ENCODE data around the gene ARL6IP5. TPM values are rescaled to one million over a fixed set of nuclear protein-coding genes. Genes with fewer than 3 reads are reported as not detected.

Gene ARL6IP5
- total RNA-seq, 2 experiments from 2014 or later, result 132 to 203 TPM

- ATAC-seq (peak; percentile 5), DNase-seq (no peak)
- Mint-ChIP-seq H3K4me1 (peaks cover 80% of the 10 kb centered on the region), H3K9me3 (ENCODE audit: low read depth) (no peaks in the 10 kb centered on the region), H3K27me3 (no peaks in the 10 kb centered on the region), H3K36me3 (peaks cover 76% of the 10 kb centered on the region), H3K4me3 (peak overlapping the region; percentile 68), H3K27ac (peak overlapping the region; percentile 93)
- CTCF ChIA-PET, result interaction anchor here (1.2 to 2.8 kb wide), 5 partner anchors 10 to 70 kb away, joined by 3 to 10 read pairs (median 6); partner anchors contain the start of gene TMF1
Observed at GRCh38 chr3:69091389-69092029, 6.8 kb downstream of the ARL6IP5 start.

- Mint-ChIP-seq H3K27me3 (no peaks in the 10 kb centered on the region), H3K9me3 (ENCODE audit: low read depth) (no peaks in the 10 kb centered on the region), H3K27ac (peak overlapping the region; percentile 93), H3K4me3 (peak overlapping the region; percentile 68), H3K36me3 (peaks cover 75% of the 10 kb centered on the region), H3K4me1 (peaks cover 84% of the 10 kb centered on the region)
- DNase-seq (peak; percentile 68), ATAC-seq (peak; percentile 74)
- CTCF ChIA-PET, result interaction anchor here (1.2 to 2.8 kb wide), 5 partner anchors 10 to 70 kb away, joined by 3 to 10 read pairs (median 6); partner anchors contain the start of gene TMF1
Observed at GRCh38 chr3:69092030-69092516, 7.3 kb downstream of the ARL6IP5 start.

- Mint-ChIP-seq H3K4me3 (peak overlapping the region; percentile 68), H3K27me3 (no peaks in the 10 kb centered on the region), H3K27ac (peak overlapping the region; percentile 93), H3K9me3 (ENCODE audit: low read depth) (no peaks in the 10 kb centered on the region), H3K36me3 (peaks cover 66% of the 10 kb centered on the region), H3K4me1 (peaks cover 80% of the 10 kb centered on the region)
- ATAC-seq (peak; percentile 9), DNase-seq (no peak)
- CTCF ChIA-PET, result interaction anchor here (0.7 to 2.9 kb wide), 6 partner anchors 12 to 50 kb away, joined by 3 to 12 read pairs (median 4); partner anchors contain the start of gene TMF1
Observed at GRCh38 chr3:69094467-69095205, 9.9 kb downstream of the ARL6IP5 start.

- H3K36me3 Mint-ChIP-seq, result peaks cover 62% of the 10 kb centered on the region
- CTCF ChIA-PET, result interaction anchor here (1.0 to 2.9 kb wide), 3 partner anchors 10 to 25 kb away, joined by 3 to 12 read pairs (median 5); no protein-coding TSS in a partner anchor
Observed at GRCh38 chr3:69095636-69096035, 10.9 kb downstream of the ARL6IP5 start.

GRCh38 chr3:69096299-69096698 is 11.6 kb downstream of the ARL6IP5 start:
- Mint-ChIP-seq H3K4me3 (no peak overlapping the region), H3K27ac (peak overlapping the region; percentile 74), H3K4me1 (peaks cover 76% of the 10 kb centered on the region), H3K36me3 (peaks cover 65% of the 10 kb centered on the region), H3K27me3 (no peaks in the 10 kb centered on the region), H3K9me3 (ENCODE audit: low read depth) (no peaks in the 10 kb centered on the region)
- DNase-seq, result no peak
- no peak for ATAC-seq
- CTCF ChIA-PET, result interaction anchor here (1.0 to 1.1 kb wide), 2 partner anchors 10 to 17 kb away, joined by 3 to 5 read pairs; no protein-coding TSS in a partner anchor

More at GRCh38 chr3:69095636-69096035, 10.9 kb downstream of the ARL6IP5 start:
- Mint-ChIP-seq H3K9me3 (ENCODE audit: low read depth) (no peaks in the 10 kb centered on the region), H3K27me3 (no peaks in the 10 kb centered on the region), H3K4me3 (peak overlapping the region; percentile 68), H3K4me1 (peaks cover 77% of the 10 kb centered on the region), H3K27ac (peak overlapping the region; percentile 74)
- DNase-seq, result peak; percentile 50
- ATAC-seq, result peak; percentile 23

- CTCF ChIA-PET, result no interaction called here
- no peak overlapping the region for H3K4me3 Mint-ChIP-seq
Observed at GRCh38 chr3:69097407-69098086, 12.8 kb downstream of the ARL6IP5 start.

GRCh38 chr3:69099576-69099975 is 14.8 kb downstream of the ARL6IP5 start:
- CTCF ChIA-PET, result interaction anchor here (1.1 kb wide), 1 partner anchor 207 kb away, joined by 3 read pairs; no protein-coding TSS in a partner anchor
- Mint-ChIP-seq H3K4me1 (peaks cover 73% of the 10 kb centered on the region), H3K27me3 (no peaks in the 10 kb centered on the region), H3K4me3 (no peak overlapping the region), H3K9me3 (ENCODE audit: low read depth) (no peaks in the 10 kb centered on the region), H3K36me3 (peaks cover 69% of the 10 kb centered on the region), H3K27ac (no peak overlapping the region)
- no peak for ATAC-seq
- no peak for DNase-seq

More at GRCh38 chr3:69097407-69098086, 12.8 kb downstream of the ARL6IP5 start:
- Mint-ChIP-seq H3K4me1 (peaks cover 76% of the 10 kb centered on the region), H3K36me3 (peaks cover 66% of the 10 kb centered on the region), H3K27ac (peak overlapping the region; percentile 59), H3K27me3 (no peaks in the 10 kb centered on the region), H3K9me3 (ENCODE audit: low read depth) (no peaks in the 10 kb centered on the region)
- ATAC-seq, result no peak
- no peak for DNase-seq

- ATAC-seq (no peak), DNase-seq (no peak)
- Mint-ChIP-seq H3K4me1 (peaks cover 52% of the 10 kb centered on the region), H3K4me3 (no peak overlapping the region), H3K9me3 (ENCODE audit: low read depth) (no peaks in the 10 kb centered on the region), H3K27me3 (no peaks in the 10 kb centered on the region), H3K27ac (peak overlapping the region; percentile 69), H3K36me3 (peaks cover 63% of the 10 kb centered on the region)
- CTCF ChIA-PET, result interaction anchor here (2.1 kb wide), 1 partner anchor 18 kb away, joined by 7 read pairs; no protein-coding TSS in a partner anchor
Observed at GRCh38 chr3:69102384-69102783, 17.6 kb downstream of the ARL6IP5 start.

- no peaks in the 10 kb centered on the region for H3K9me3 Mint-ChIP-seq (ENCODE audit: low read depth)
- no peak for DNase-seq
- CTCF ChIA-PET, result no interaction called here
- H3K4me3 Mint-ChIP-seq, result no peak overlapping the region
- peak overlapping the region; percentile 12 for H3K27ac Mint-ChIP-seq
- peaks cover 49% of the 10 kb centered on the region for H3K4me1 Mint-ChIP-seq
- ATAC-seq, result no peak
- H3K36me3 Mint-ChIP-seq, result peaks cover 61% of the 10 kb centered on the region
- no peaks in the 10 kb centered on the region for H3K27me3 Mint-ChIP-seq
Observed at GRCh38 chr3:69103123-69103522, 18.4 kb downstream of the ARL6IP5 start.

- CTCF ChIA-PET, result interaction anchor here (0.6 kb wide), 1 partner anchor 130 kb away, joined by 3 read pairs; no protein-coding TSS in a partner anchor
- Mint-ChIP-seq H3K36me3 (peaks cover 56% of the 10 kb centered on the region), H3K27me3 (no peaks in the 10 kb centered on the region), H3K4me3 (no peak overlapping the region), H3K27ac (no peak overlapping the region), H3K9me3 (ENCODE audit: low read depth) (no peaks in the 10 kb centered on the region), H3K4me1 (peaks cover 44% of the 10 kb centered on the region)
- DNase-seq, result no peak
- no peak for ATAC-seq
Observed at GRCh38 chr3:69104586-69104985, 19.8 kb downstream of the ARL6IP5 start.

- Mint-ChIP-seq H3K4me1 (peaks cover 39% of the 10 kb centered on the region), H3K27me3 (no peaks in the 10 kb centered on the region), H3K27ac (no peak overlapping the region), H3K9me3 (ENCODE audit: low read depth) (no peaks in the 10 kb centered on the region), H3K36me3 (peaks cover 50% of the 10 kb centered on the region), H3K4me3 (no peak overlapping the region)
- DNase-seq (no peak), ATAC-seq (no peak)
- CTCF ChIA-PET, result interaction anchor here (1.3 to 2.6 kb wide), 2 partner anchors 14 to 199 kb away, joined by 4 to 17 read pairs; no protein-coding TSS in a partner anchor
Observed at GRCh38 chr3:69105320-69105719, 20.6 kb downstream of the ARL6IP5 start.

GRCh38 chr3:69107841-69108240 is 23.1 kb downstream of the ARL6IP5 start:
- CTCF ChIA-PET, result no interaction called here
- Mint-ChIP-seq H3K27ac (no peak overlapping the region), H3K4me1 (peaks cover 21% of the 10 kb centered on the region), H3K4me3 (no peak overlapping the region), H3K36me3 (peaks cover 32% of the 10 kb centered on the region), H3K9me3 (ENCODE audit: low read depth) (no peaks in the 10 kb centered on the region), H3K27me3 (no peaks in the 10 kb centered on the region)
- ATAC-seq (no peak), DNase-seq (no peak)

GRCh38 chr3:69108811-69109210 is 24.1 kb downstream of the ARL6IP5 start:
- Mint-ChIP-seq H3K9me3 (ENCODE audit: low read depth) (no peaks in the 10 kb centered on the region), H3K4me3 (no peak overlapping the region), H3K27me3 (no peaks in the 10 kb centered on the region), H3K36me3 (peaks cover 24% of the 10 kb centered on the region), H3K27ac (no peak overlapping the region), H3K4me1 (peaks cover 13% of the 10 kb centered on the region)
- ATAC-seq (no peak), DNase-seq (no peak)
- CTCF ChIA-PET, result interaction anchor here (1.9 kb wide), 1 partner anchor 12 kb away, joined by 11 read pairs; no protein-coding TSS in a partner anchor

Data from activated CD8-positive, alpha-beta memory T cell treated with anti-CD3 and anti-CD28 coated beads, Interleukin-2, amount 10 ng/mL, durations not matched to agents 7 days and 5 days (primary cell).